Mesothelial cell of epicardium (in vitro differentiated cells): ENCODE measurements around the gene ZNF750. TPM values are rescaled to one million over a fixed set of nuclear protein-coding genes. Genes with fewer than 3 reads are reported as not detected.

Experiments used
- DNase-seq, 2 experiments: peaks; one replicate each; pipeline ENCODE4 v3.0.0; 2021; ENCODE audit warnings: low spot score in 2 of 2; ENCODE audit not compliant: unreplicated experiment in 2 of 2
- H3K27ac Mint-ChIP-seq: 2 replicates; pipeline ENCODE4 v1.8.0; 2021; ENCODE audit warnings: mixed read lengths
- H3K27me3 Mint-ChIP-seq: 2 replicates; pipeline ENCODE4 v1.8.0; 2021; ENCODE audit warnings: low read depth, mixed read lengths
- H3K36me3 Mint-ChIP-seq: 2 replicates; pipeline ENCODE4 v1.8.0; 2021; ENCODE audit warnings: mixed read lengths
- H3K4me1 Mint-ChIP-seq: 2 replicates; pipeline ENCODE4 v1.8.0; 2021; ENCODE audit warnings: mixed read lengths
- H3K4me3 Mint-ChIP-seq: 2 replicates; pipeline ENCODE4 v1.8.0; 2021; ENCODE audit warnings: mild to moderate bottlenecking, moderate library complexity, mixed read lengths
- H3K9me3 Mint-ChIP-seq: 2 replicates; pipeline ENCODE4 v1.8.0; 2021; ENCODE audit warnings: mixed read lengths
- CTCF ChIP-seq: fragments of 200-600 bp; sonication (generic); IDR thresholded peaks from one replicate; pipeline ENCODE4 v1.5.0; 2021; ENCODE audit warnings: antibody characterized with exemption; ENCODE audit not compliant: unreplicated experiment
- total RNA-seq: library from RNA; stranded (reverse); gene quantifications from 3 replicates; pipeline ENCODE4 v1.2.1, GENCODE V29; 2021

The ZNF750 gene
- total RNA-seq, 1 donor from 2014 or later, result 2.6 TPM

- no peak overlapping the region for H3K4me3 Mint-ChIP-seq
- H3K4me1 Mint-ChIP-seq, result peaks cover 18% of the 10 kb centered on the region
- H3K9me3 Mint-ChIP-seq, result no peaks in the 10 kb centered on the region
- DNase-seq, result no peak
- no peaks in the 10 kb centered on the region for H3K27me3 Mint-ChIP-seq
- H3K27ac Mint-ChIP-seq, result peak overlapping the region; percentile 50
- no peak for TF ChIP-seq CTCF
- H3K36me3 Mint-ChIP-seq, result peaks cover 12% of the 10 kb centered on the region
Measured at GRCh38 chr17:82808921-82809905, 30.6 kb downstream of the ZNF750 start.

DNA sequence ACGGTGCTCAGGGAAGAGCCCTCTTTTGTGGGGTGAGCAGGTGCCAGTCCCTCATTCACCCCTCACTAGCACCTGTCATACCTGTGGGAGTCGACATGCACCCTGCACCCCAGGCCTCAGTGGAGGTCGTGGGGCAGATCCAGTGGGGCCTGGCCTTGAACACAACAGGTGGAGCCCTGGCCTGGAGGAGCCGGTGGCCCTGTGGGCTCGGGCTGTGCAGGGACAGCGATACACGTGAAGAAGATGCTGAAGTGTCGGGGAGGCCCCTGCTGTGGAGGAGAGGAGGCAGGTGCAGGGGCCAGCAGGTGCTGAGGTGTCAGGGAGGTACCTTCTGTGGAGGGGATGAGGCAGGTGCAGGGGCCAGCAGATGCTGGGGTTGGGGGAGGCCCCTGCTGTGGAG is 31.8 kb downstream of the ZNF750 start:
- Mint-ChIP-seq H3K4me3 (no peak overlapping the region), H3K4me1 (peaks cover 18% of the 10 kb centered on the region), H3K9me3 (peaks cover under 1% of the 10 kb centered on the region), H3K36me3 (peaks cover 9% of the 10 kb centered on the region), H3K27ac (no peak overlapping the region), H3K27me3 (no peaks in the 10 kb centered on the region)
- no peak for DNase-seq
- no peak for TF ChIP-seq CTCF

DNA sequence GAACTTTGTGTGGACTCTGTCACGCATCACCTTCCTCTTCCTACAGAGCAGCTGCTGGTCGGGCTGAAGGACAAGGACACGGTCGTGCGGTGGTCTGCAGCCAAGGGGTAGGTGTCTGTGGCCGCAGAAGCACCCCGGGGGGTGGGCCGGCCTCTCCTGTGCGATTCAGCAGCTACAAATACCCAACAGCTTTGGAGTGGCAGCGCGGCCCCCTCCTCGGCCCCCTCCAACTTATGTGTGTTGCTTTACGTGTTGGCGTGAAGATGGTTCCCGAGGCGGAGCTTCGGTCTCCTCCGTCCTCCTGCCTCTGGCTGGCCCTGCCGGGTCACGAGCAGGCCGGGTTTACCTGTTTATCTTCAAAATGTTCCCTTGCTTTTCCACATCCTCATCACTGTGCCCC is 32.3 kb downstream of the ZNF750 start:
- Mint-ChIP-seq H3K36me3 (peaks cover 11% of the 10 kb centered on the region), H3K27ac (no peak overlapping the region), H3K9me3 (peaks cover 4% of the 10 kb centered on the region), H3K4me1 (peaks cover 18% of the 10 kb centered on the region), H3K4me3 (no peak overlapping the region), H3K27me3 (no peaks in the 10 kb centered on the region)
- no peak for DNase-seq
- TF ChIP-seq CTCF, result no peak

DNA sequence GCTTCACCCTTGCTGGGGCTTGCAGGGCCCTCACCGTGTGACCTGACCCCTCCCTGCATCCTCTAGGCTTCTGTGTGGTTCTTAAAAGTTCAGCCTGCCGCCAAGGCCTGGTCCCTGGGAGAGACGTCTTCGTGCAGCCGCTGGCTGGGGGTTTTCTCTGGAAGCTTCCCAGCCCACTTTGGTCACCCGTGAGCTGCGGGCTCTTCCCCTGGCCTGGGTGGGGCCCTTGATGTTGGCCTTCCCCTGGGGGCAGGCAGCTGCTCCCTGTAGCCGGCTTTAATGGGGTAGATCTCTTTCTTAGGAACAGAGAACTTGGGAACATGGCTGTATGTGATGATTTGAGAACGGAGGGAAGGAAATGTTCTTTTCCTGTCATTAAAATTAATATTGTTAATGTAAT is 32.7 kb downstream of the ZNF750 start:
- H3K9me3 Mint-ChIP-seq, result peaks cover 7% of the 10 kb centered on the region

GRCh38 chr17:82806645-82807044 is 33.2 kb downstream of the ZNF750 start:
- no peak for DNase-seq
- peaks cover 18% of the 10 kb centered on the region for H3K36me3 Mint-ChIP-seq
- peak overlapping the region; percentile 56 for H3K27ac Mint-ChIP-seq
- H3K27me3 Mint-ChIP-seq, result no peaks in the 10 kb centered on the region
- peaks cover 9% of the 10 kb centered on the region for H3K9me3 Mint-ChIP-seq
- no peak overlapping the region for H3K4me3 Mint-ChIP-seq
- no peak for TF ChIP-seq CTCF
- H3K4me1 Mint-ChIP-seq, result peaks cover 18% of the 10 kb centered on the region

More for the DNA sequence above, 32.7 kb downstream of the ZNF750 start:
- no peak for TF ChIP-seq CTCF
- peaks cover 14% of the 10 kb centered on the region for H3K36me3 Mint-ChIP-seq
- H3K4me1 Mint-ChIP-seq, result peaks cover 18% of the 10 kb centered on the region
- H3K27me3 Mint-ChIP-seq, result no peaks in the 10 kb centered on the region
- DNase-seq, result no peak
- peak overlapping the region; percentile 56 for H3K27ac Mint-ChIP-seq
- H3K4me3 Mint-ChIP-seq, result no peak overlapping the region
